Breast epithelium (tissue), 4 donors: ENCODE results near the gene LBHD1. TPM values are rescaled to one million over a fixed set of nuclear protein-coding genes. Genes with fewer than 3 reads are reported as not detected.

Experiments
- DNase-seq, 2 donors: peaks; one replicate each; pipeline ENCODE4 v3.0.0-alpha.2; 2019; ENCODE audit warnings: low spot score in 2 of 2
- H3K27ac ChIP-seq, 2 donors: fragments of 200-600 bp; sonication (generic) in 1 of 2; one replicate each; pipeline ENCODE4 v1.5.1; 2016 to 2019; ENCODE audit warnings: mild to moderate bottlenecking in 1 of 2
- H3K27me3 ChIP-seq, 2 donors: fragments of 200-600 bp; sonication (generic) in 1 of 2; one replicate each; pipeline versions ENCODE4 v1.5.1 to v1.6.0; 2017 to 2019; ENCODE audit warnings: control low read depth in 1 of 2, mild to moderate bottlenecking in 1 of 2
- H3K36me3 ChIP-seq: fragments of 200-600 bp; one replicate; pipeline ENCODE4 v1.5.1; 2019
- H3K4me1 ChIP-seq, 2 donors: fragments of 200-600 bp; sonication (generic); one replicate each; pipeline ENCODE4 v1.5.1; 2016 to 2019; ENCODE audit warnings: control low read depth in 1 of 2
- H3K4me3 ChIP-seq, 3 donors: fragments of 200-600 bp; sonication (generic); 1 replicate in 2 of 3; 2 replicates in 1 of 3; pipeline ENCODE4 v1.5.1; 2016 to 2019; ENCODE audit warnings: mild to moderate bottlenecking in 3 of 3, moderate library complexity in 2 of 3
- H3K9me3 ChIP-seq, 2 donors: fragments of 200-600 bp; sonication (generic) in 1 of 2; one replicate each; pipeline ENCODE4 v1.5.1; 2016 to 2019; ENCODE audit warnings: control low read depth in 1 of 2
- CTCF ChIP-seq, 3 donors: fragments of 450-650 bp; IDR thresholded peaks; one replicate each; pipeline ENCODE4 v1.5.1; 2016 to 2017; ENCODE audit warnings: antibody characterized with exemption in 3 of 3, mild to moderate bottlenecking in 3 of 3, moderate library complexity in 3 of 3
- POLR2A ChIP-seq: fragments of 450-650 bp; IDR thresholded peaks from one replicate; pipeline ENCODE4 v1.6.1; 2016; ENCODE audit warnings: antibody characterized with exemption, mild to moderate bottlenecking, moderate library complexity
- POLR2AphosphoS5 ChIP-seq, 3 donors: sonication (generic); formaldehyde crosslinking; IDR thresholded peaks; one replicate each; pipeline ENCODE4 v1.6.1; 2017; ENCODE audit warnings: antibody characterized with exemption in 3 of 3
- intact Hi-C: fragments of 100-400 bp; cut with DNase I; formaldehyde crosslinking; loops from one replicate; pipeline ENCODE4 v1.15.1; 2023; ENCODE audit warnings: low total_unique reads
- total RNA-seq, 3 donors: library from RNA; depleted of rRNA; stranded (reverse); fragments of >200 nt; gene quantifications; one replicate each; pipeline ENCODE4 v1.1.0, GENCODE V29; 2016

Gene LBHD1
- total RNA-seq, 3 donors from 2014 or later: 4.3 to 6.0 (median 5.6) TPM

DNA sequence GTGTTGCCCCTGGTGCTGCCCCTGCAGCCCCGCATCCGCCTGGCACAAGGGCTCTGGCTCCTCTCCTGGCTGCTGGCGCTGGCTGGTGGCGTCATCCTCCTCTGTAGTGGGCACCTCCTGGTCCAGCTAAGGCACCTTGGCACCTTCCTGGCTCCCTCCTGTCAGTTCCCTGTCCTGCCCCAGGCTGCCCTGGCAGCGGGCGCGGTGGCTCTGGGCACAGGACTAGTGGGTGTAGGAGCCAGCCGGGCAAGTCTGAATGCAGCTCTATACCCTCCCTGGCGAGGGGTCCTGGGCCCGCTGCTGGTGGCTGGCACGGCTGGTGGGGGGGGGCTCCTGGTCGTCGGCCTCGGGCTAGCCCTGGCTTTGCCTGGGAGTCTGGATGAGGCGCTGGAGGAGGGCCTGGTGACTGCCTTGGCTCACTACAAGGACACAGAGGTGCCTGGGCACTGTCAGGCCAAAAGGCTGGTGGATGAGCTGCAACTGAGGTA lies 58.7 kb downstream of the LBHD1 start:
- Histone ChIP-seq H3K4me3 (peak overlapping the region; percentile 73 to 85 (median 85)), H3K27ac (peak overlapping the region; percentile 97 to 99), H3K9me3 (no peaks in the 10 kb centered on the region), H3K36me3 (no peaks in the 10 kb centered on the region), H3K4me1 (peaks cover 7% of the 10 kb centered on the region in 2 donors), H3K27me3 (no peaks in the 10 kb centered on the region)
- TF ChIP-seq POLR2AphosphoS5 (IDR thresholded peaks at IDR 0.05) (no peak), CTCF (IDR thresholded peaks at IDR 0.05) (no peak), POLR2A (no peak)
- intact Hi-C loops: no loop called here
- peak in 1 of 2 donors; percentile 63 for DNase-seq

Other genes with a start within 250 kb of the LBHD1 start
- 1,000 to 10,000 TPM in 2 of 3 donors, 100 to 1,000 TPM in 1; 636 to 1,393 (median 1,040) TPM for gene AHNAK, start 125.5 kb downstream of the LBHD1 start, total RNA-seq
- 1,000 to 10,000 TPM; 1,312 to 1,961 (median 1,794) TPM for gene EEF1G, start 98.4 kb downstream of the LBHD1 start, total RNA-seq
- gene TUT1, start 80.7 kb downstream of the LBHD1 start, total RNA-seq: 10 to 100 TPM in 2 of 3 donors, 1 to 10 TPM in 1; 7.7 to 12.1 (median 10.7) TPM
- 10 to 100 TPM; 61.3 to 92.8 (median 85.5) TPM for gene MTA2, start 70.4 kb downstream of the LBHD1 start, total RNA-seq
- gene EML3, start 59.5 kb downstream of the LBHD1 start, total RNA-seq: 10 to 100 TPM; 34.7 to 58.7 (median 35.7) TPM
- gene ROM1, start 59.0 kb downstream of the LBHD1 start, total RNA-seq: 10 to 100 TPM in 2 of 3 donors, 1 to 10 TPM in 1; 8.5 to 11.5 (median 11.0) TPM
- 10 to 100 TPM; 19.0 to 38.0 (median 29.6) TPM for gene B3GAT3, start 50.3 kb downstream of the LBHD1 start, total RNA-seq
- gene GANAB, start 25.7 kb downstream of the LBHD1 start, total RNA-seq: 100 to 1,000 TPM; 114 to 116 (median 116) TPM
- 10 to 100 TPM; 14.6 to 19.0 (median 18.4) TPM for gene INTS5, start 19.0 kb downstream of the LBHD1 start, total RNA-seq
- 10 to 100 TPM; 22.9 to 42.9 (median 25.2) TPM for gene C11orf98, start 7.1 kb downstream of the LBHD1 start, total RNA-seq
- gene CSKMT, start 7.0 kb downstream of the LBHD1 start, total RNA-seq: 10 to 100 TPM in 1 of 3 donors, 1 to 10 TPM in 2; 5.4 to 16.1 (median 5.8) TPM
- 1 to 10 TPM; 7.4 to 9.8 (median 8.3) TPM for gene UQCC3, start 594 bp downstream of the LBHD1 start, total RNA-seq
- gene UBXN1, start 6.8 kb upstream of the LBHD1 start, total RNA-seq: 100 to 1,000 TPM; 204 to 248 (median 239) TPM
- gene LRRN4CL, start 17.3 kb upstream of the LBHD1 start, total RNA-seq: 10 to 100 TPM in 2 of 3 donors, 1 to 10 TPM in 1; 9.8 to 15.1 (median 13.6) TPM
- 10 to 100 TPM; 40.2 to 58.4 (median 54.1) TPM for gene BSCL2, start 35.2 kb upstream of the LBHD1 start, total RNA-seq
- gene GNG3, start 35.4 kb upstream of the LBHD1 start, total RNA-seq: not detected
- gene HNRNPUL2, start 55.2 kb upstream of the LBHD1 start, total RNA-seq: 10 to 100 TPM; 22.3 to 24.5 (median 23.6) TPM
- 10 to 100 TPM; 19.2 to 26.2 (median 25.8) TPM for gene TTC9C, start 56.2 kb upstream of the LBHD1 start, total RNA-seq
- 1 to 10 TPM; 5.9 to 9.7 (median 9.0) TPM for gene ZBTB3, start 81.9 kb upstream of the LBHD1 start, total RNA-seq
- 10 to 100 TPM; 54.2 to 80.6 (median 65.5) TPM for gene POLR2G, start 89.3 kb upstream of the LBHD1 start, total RNA-seq
- gene TAF6L, start 99.1 kb upstream of the LBHD1 start, total RNA-seq: 10 to 100 TPM; 14.1 to 20.8 (median 20.5) TPM
- gene TMEM179B, start 115.1 kb upstream of the LBHD1 start, total RNA-seq: 10 to 100 TPM; 61.4 to 66.9 (median 64.9) TPM
- 10 to 100 TPM; 26.9 to 34.1 (median 29.8) TPM for gene TMEM223, start 119.7 kb upstream of the LBHD1 start, total RNA-seq
- gene NXF1, start 133.2 kb upstream of the LBHD1 start, total RNA-seq: 10 to 100 TPM; 74.9 to 89.3 (median 76.4) TPM
- 10 to 100 TPM; 30.8 to 42.3 (median 34.2) TPM for gene STX5, start 159.8 kb upstream of the LBHD1 start, total RNA-seq
- 1 to 10 TPM in 1 of 3 donors, not detected in 2; 1.6 TPM for gene TEX54, start 160.6 kb upstream of the LBHD1 start, total RNA-seq
- gene WDR74, start 167.3 kb upstream of the LBHD1 start, total RNA-seq: 10 to 100 TPM; 46.6 to 62.6 (median 48.7) TPM
- gene SLC3A2, start 208.6 kb upstream of the LBHD1 start, total RNA-seq: 100 to 1,000 TPM; 147 to 214 (median 171) TPM
- gene CHRM1, start 249.1 kb upstream of the LBHD1 start, total RNA-seq: 1 to 10 TPM in 1 of 3 donors, under 1 TPM in 1, not detected in 1; 0.88 to 1.3 TPM